CD1c-positive myeloid dendritic cell (primary cell): Measurements from ENCODE around the gene ZNF786.
"Not testable (repeated sequence)": the region's sequence is repeated elsewhere in the genome, so short reads cannot be mapped to it uniquely, and the experiment has no call there.

Source experiments
- DNase-seq: peaks from one replicate; pipeline ENCODE4 v3.0.0-alpha.2; 2016; ENCODE audit errors: extremely low spot score

Gene ZNF786

DNA sequence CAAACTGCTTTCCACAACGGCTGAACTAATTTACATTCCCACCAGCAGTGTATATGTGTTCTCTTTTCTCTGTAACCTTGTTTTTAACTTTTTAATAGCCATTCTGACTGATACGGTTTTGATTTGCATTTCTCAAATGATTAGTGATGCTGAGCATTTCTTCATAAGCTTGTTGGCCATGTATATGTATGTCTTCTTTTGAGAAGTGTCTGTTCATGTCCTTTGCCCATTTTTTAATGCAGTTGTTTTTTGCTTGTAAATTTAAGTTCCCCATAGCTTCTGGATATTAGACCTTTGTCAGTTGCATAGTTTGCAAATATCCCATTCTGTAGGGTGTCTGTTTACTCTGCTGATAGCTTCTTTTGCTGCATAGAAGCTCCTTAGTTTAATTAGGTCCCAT, 6.1 kb downstream of the ZNF786 start:
- DNase-seq = no peak

DNA sequence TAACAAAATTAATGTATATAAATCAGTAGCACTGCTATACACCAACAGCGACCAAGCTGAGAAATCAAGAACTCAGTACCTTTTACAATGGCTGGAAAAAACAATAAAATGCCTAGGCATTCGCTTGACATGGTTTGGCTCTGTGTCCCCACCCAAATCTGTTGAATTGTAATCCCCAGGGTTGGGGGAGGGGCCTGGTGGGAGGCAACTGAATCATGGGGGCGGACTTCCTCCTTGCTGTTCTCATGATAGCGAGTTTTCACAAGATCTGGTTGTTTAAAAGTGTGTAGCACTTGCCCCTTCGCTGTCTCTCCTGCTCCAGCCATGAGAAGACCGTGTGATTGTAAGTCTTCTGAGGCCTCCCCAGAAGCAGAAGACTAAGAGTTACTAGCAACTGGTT, 8.6 kb downstream of the ZNF786 start:
- no peak for DNase-seq

DNA sequence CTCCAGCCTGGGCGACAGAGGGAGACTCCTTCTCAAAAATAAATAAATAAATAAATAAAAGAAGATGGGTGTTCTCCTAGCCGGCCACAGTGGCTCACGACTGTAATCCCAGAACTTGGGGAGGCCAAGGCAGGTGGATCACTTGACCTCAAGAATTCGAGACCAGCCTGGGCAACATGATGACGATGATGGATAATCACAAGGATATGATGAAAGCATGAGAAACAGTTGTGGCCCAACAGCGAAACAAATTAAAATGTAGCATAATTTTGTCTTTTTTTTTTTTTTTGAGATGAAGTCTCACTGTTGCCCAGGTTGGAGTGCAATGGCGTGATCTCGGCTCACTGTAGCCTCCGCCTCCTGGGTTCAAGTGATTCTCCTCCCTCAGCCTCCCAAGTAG, 12.9 kb downstream of the ZNF786 start:
- DNase-seq = no peak

DNA sequence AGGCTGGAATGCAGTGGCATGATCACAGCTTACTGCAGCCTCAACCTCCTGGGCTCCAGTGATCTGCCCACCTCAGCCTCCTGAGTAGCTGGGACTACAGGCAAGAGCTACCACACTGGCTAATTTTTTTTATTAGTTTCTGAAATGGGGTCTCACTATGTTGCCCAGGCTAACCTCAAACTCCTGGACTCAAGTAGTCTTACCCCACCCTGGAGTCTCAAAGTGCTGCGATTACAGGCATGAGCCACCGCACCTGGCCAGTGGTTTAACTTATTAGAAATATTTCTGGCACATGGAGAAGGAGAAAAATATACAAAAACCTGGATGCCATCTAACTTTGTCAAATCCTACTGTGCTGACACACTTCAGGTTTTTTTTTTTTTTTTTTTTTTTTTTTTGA, 15.2 kb downstream of the ZNF786 start:
- DNase-seq = no peak

DNA sequence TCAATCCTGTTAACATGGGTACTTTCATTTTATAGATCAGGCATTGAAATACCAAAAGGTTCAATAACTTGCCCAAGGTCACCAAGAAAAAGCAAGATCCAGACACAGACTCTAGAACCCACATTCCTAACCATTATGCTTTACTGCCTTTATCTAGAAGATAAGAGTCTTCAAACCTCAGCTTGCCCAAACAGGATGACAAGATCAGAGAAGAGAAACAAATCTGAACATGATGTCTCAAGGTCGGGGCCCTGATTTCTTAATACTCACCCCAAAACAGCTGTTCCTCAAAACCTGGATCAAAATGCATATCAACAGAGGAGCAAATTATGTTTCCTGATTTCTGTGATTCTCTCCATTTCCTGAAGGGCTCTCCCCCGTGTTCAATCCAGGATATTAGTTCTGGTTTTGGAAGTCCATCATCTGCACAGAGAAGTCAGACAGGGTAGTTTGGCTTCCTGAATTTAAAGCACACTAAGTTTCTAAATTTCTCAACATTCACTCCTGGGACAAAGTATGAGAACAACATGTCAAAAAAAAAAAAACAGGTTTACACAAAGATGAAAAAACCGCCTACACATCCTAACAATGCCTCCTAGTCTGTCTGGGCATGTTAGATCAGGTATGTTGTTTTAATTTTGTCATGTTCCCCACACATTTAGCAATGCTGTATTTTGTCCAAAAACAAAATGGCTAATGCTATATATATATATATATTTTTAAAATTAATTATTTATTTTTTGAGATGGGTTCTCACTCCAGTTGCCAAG, 16.2 kb downstream of the ZNF786 start:
- no peak for DNase-seq

DNA sequence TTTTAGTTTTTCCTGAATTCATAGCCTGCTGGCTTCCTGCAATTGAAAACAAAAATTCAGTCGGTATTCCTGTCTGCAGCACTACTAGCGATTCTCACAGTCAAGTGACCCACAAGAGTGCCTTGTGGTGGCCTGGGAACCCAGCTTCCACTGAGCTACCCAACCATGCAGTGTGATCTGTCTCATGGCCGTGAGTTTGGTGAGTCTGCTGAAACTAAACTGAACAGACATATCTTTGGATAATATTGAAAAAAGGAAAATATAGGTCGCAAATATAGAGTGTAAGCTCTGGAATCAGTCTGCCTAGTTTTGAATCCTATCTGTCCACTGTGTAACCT, 18.1 kb downstream of the ZNF786 start:
- no peak for DNase-seq

DNA sequence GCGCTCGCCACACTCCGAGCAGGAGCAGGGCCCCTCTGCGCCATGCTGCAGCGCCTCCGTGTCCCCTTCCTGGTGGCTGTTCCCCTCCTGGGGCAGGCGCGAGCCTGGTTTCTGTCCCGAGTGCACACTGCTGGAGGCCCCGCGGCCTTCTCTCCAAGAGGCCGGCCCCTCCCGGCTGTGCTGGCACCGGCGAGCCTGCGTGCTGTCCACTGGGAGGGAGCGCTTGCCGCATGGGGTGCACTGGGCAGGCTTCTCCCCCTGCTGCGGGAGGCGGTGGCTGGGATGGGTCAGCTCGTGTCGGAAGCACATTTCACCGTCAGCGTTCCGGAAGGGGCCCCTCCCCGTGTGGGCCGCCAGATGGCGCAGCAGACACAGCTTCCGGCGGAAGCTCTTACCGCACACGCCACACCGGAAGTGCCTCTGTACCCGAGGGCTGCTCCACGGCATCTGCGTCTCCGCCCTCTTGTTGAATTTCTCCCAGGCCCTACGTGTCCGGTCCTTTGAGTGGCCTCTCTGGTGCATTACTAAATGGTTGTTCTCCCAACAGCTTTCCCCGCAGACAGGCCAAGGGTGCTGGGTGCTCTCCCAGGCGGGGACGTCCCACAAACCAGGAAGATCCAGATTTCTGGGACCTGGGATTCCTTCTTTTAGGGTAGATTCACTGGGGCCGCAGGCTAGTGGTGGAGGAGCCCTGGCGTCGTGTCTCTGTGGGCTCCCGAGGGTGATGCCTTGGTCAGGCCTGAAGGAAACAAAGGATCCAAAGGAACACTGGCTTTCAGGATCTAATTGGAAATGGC, 18.7 kb downstream of the ZNF786 start:
- peak; percentile 66 for DNase-seq

DNA sequence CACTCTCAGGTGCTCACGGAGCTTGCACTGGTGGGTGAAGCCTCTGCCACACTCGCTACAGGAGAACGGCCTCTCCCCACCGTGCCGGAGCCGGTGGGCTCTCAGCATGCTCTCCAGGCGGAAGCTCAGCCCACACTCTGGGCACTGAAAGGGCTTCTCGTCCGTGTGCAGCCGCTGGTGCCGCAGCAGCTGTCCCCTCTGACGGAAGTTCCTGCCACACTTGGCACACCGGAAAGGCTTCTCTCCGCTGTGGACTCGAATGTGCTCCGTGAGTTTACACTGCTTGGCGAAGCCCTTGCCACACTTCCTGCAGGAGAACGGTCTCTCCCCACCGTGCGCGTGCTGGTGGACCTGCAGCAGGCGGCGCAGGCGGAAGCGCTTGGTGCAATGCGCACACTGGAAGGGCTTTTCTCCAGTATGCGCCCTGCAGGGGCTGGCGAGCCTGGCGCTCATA, 19.3 kb downstream of the ZNF786 start:
- no peak for DNase-seq

DNA sequence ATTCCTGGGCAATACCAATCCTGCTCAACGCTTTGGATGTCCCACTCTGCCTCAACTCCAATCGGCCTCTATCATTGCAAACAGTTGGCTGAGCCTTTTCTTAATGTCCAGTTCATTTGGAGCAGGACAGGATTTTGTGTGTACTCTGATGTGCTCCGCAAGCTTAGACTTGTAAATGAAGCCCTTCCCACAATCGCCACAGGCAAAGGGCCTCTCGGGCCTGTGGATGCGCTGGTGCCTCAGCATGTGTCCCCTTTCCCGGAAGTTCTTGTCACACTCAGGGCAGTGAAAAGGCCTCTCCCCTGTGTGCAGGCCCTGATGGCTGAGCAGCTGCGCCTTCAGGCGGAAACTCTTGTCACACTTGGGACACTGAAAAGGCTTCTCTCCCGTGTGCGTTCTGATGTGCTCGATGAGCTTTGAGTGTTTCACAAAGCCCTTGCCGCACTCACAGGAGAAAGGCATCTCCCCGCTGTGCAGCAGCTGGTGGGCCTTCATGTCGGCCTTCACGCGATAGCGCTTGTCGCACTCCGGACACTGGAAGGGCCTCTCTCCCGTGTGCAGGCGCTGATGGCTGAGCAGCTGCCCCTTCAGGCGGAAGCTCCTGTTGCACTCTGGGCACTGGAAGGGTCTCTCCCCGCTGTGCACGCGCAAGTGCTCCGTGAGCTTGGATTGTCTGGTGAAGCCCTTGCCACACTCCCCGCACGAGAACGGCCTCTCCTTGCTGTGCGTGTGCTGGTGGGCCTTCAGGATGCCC, 20.0 kb downstream of the ZNF786 start:
- DNase-seq = no peak

DNA sequence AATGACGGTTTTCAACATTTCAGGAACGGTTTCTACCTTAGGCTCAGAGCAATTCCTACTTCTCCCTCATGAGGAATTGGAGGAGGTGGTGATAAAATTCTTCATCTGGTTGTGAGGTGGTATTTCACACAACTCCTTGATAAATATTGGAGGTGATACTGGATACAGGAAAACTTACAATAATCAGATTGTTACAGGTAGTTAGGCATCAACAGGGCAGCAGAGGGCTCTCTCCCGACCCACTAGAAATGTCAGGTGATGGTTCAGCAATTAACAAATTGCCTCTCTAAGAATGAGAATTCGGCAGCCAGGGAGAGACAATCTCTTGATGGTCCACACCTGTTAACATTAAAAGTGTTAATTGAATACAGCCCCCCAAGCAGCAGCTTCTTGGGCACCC, 22.6 kb downstream of the ZNF786 start:
- DNase-seq = no peak

DNA sequence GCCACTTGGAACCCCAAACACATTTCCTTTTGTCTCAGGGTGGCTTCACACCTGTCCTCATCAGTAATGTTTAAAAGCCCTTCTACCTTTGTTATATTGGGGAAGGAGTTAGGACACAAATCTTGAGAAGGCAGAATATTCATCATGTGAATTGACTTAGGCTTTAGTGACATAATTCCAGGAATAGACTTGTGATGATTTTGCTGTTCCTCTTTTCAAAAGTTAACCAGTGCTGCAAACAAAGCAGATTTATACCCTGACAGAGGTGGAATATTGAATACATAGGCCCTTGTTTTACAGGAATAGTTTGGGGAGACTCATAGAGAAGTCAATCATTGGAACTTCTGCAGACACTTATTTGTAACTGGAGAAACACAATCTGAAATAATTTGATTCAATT, 27.0 kb downstream of the ZNF786 start:
- DNase-seq = peak; percentile 33

DNA sequence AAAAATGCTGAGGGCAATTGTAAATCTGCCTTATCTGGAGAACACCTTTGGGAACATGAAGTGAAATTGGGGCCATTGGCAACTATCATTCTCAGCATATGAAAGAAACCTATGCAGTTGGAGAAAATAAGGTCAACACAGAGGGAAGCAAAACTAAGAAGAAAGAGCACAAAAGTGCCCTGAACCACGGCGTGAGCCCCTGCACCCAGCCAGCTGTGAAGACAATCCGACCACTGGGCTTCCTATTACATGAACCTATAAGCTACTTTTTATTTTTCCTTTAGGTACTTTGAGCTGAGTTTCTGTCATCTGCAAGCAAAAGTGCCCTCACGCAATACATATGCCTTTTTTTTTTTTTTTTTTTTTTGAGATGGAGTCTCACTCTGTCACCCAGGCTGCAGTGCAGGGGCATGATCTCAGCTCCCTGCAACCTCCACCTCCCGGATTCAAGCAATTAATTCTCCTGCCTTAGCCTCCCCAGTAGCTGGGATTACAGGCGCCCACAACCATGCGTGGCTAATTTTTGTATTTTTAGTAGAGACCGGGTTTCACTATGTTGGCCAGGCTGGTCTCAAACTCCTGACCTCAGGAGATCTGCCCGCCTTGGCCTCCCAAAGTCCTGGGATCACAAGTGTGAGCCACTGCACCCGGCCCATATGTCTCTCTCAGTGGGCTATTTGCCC, 28.2 kb downstream of the ZNF786 start:
- DNase-seq = not testable (repeated sequence)

DNA sequence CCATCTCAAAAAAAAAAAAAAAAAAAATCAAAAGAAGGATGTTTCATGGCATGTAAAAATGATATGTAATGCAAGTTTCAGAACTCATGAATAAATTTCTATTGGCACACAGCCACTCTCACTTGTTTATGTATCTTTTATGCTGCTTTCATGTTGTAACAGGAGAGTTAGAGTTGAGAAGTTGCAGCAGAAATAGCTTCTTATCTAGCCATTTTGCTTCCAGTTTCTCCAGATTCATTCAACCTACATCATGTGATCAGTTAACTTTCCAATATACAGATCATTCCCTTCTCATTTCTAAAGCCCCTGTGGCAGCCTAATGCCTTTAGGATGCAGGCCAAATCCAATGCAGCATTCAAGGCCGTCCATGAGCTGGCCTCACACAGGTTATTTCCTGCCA, 30.4 kb downstream of the ZNF786 start:
- DNase-seq = no peak

DNA sequence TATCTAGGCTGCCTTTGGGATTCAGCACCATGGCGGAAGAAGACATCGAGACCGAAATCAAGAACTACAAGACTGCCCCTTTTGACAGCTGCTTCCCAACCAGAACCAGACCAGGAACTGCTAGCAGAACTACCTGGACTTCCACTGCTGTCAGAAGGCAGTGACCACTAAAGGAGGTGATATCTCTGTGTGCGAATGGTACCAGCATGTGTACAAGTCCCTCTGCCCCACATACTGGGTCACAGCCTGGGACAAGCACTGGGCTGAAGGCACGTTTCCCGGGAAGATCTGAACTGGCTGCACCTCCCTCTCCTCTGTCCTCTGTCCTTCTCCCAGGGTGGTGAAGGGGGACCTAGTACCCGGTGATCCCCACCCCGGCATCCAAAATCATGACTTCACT, 36.6 kb downstream of the ZNF786 start:
- DNase-seq = no peak

DNA sequence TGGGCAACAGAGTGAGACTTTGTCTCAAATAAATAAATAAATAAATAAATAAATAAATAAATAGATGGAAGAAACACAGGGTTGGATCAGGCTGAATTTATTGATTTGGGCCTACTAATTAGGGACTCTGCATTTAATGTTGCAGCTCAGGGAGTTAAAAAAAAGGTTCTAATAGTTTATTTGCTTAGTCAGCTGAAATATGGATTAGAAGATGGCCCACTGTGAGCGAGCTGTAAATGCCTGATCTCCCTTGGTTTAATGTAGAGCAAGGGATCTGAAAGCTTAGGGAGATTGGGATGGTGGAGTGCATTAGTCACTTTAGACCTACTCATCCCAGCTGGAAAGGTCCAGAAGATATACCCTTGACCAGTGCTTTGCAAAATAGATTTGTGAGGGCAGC, 37.1 kb downstream of the ZNF786 start:
- no peak for DNase-seq

DNA sequence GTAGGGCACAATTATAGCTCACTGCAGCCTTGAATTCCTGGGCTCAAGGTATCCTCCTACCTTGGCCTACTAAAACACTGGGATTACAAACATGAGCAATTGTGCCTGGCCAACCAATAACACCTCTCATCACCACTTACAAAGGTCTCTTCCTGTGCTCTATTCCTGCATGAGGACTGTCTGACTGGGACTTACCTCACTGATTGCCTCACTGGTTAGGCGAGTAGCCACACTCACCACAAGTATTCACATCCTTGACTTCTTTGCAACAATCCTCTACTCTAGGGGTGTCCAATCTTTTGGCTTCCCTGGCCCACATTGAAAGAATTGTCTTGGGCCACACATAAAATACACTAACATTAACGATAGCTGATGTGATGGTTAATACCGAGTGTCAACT, 39.6 kb downstream of the ZNF786 start:
- no peak for DNase-seq

DNA sequence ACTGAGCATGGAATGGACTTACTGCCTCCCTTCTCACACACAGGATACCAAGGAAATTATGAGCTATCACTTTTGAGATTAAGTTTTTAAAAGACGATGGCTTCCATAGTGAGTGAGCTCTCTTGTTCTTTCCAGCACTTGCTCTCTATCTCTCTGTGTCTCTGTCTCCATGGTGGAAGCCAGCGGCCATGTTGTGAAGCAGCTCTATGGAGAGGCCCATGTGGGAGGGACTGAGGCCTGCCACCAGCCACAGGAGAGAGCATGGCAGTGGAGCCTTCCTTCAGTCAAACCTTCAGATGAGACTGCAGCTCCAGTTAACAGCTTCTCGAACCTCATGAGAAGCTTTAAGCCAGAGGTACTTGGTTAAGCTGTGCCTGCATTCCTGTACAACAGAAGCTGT, 41.7 kb downstream of the ZNF786 start:
- no peak for DNase-seq

DNA sequence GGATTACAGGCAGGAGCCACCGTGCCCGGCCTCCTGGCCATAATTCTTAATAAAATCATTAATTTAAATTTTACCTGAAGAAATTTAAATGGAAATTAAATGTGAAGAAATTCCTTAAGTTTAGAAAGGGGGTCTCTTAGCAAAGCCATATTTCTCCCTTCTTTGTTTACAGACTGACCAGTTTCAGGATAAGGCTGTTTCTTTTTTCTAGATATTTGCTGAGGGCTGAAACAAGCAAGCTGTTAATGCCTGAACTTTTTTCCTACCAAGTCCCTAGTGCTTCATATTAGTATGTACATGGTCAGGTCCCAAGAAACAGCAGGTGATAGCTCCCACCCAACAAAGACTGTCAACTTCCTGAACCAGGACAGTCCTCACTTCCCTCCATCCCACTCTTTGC, 44.1 kb downstream of the ZNF786 start:
- no peak for DNase-seq

DNA sequence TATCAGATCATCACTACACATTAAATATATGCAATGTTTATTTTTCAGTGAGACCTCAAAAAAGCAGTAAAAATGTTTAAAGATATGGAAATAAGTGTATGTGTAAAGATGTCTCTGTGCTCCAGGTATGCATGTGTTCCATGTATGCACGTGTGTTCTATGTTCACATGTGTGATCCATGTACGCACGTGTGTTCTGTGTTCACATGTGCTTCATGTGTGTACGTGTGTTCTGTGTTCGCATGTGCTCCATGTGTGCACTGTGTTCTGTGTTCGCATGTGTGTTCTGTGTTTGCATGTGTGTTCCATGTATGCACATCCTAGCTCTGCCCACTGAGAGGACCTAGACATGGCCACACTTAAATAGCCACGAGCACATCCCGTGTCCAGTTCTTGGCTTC, 46.6 kb downstream of the ZNF786 start:
- no peak for DNase-seq

DNA sequence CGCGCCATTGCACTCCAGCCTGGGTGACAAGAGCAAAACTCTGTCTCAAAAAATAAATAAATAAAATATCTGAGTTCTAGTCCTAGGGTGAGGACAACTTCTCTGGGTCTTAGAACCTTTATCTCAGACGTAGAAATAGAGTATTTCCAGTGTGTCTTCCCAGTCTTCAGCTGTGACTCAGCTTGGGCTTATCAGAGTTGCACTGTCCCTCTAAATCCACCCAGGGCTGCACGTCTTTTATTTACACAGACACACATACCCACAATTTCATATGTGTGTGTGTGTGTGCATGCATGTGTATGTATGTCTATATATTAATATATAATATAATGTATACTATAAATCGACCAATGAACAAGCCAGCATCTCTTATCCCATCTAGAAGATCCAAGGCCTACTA, 49.2 kb downstream of the ZNF786 start:
- no peak for DNase-seq

DNA sequence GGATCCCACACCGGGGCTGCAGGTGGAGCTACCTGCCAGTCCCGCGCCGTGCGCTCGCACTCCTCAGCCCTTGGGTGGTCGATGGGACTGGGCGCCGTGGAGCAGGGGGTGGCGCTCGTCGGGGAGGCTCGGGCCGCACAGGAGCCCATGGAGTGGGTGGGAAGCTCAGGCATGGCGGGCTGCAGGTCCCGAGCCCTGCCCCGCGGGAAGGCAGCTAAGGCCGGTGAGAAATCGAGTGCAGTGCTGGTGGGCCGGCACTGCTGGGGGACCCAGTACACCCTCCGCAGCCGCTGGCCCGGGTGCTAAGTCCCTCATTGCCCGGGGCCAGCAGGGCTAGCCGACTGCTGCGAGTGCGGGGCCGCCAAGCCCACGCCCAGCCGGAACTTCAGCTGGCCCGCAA, 51.9 kb downstream of the ZNF786 start:
- not testable (repeated sequence) for DNase-seq

DNA sequence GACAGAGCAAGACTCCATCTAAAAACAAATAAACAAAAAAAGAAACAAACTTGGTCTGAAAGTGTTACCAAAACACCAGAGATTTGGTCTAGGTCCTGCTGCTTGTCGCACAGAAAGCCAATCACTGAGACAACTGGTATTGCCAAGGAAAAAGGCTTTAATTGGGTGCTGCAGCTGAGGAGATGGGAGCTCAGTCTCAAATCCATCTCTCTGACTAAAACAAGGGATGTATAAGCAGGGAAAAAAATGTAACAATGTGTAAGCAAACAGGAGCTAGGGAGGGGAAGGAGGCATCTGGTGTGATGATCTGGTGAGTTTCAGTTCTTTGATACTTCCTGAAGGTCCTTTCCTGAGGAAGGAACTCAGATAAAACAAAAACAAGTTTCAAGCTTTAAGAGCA, 53.8 kb downstream of the ZNF786 start:
- no peak for DNase-seq
